Measurements from ENCODE around the gene TAF3. TPM values are rescaled to one million over a fixed set of nuclear protein-coding genes. Genes with fewer than 3 reads are reported as not detected.

TAF3 gene
- polyA plus RNA-seq, 1 donor (not counting 4 experiments of a cell fraction or from before 2014, with no cell fraction given) = 2.0 TPM

GRCh38 chr10:7906128-7906527 is 87.8 kb downstream of the TAF3 start:
- Histone ChIP-seq H3K79me2 (ENCODE audit: control insufficient read depth, insufficient read depth, low read length) (peaks cover 2% of the 10 kb centered on the region), H4K20me1 (ENCODE audit: control insufficient read depth, extremely low read depth, insufficient read depth, low read length) (no peaks in the 10 kb centered on the region), H3K36me3 (ENCODE audit: control insufficient read depth in 2 of 2, extremely low read depth in 1 of 2, insufficient read depth in 2 of 2, low read length in 2 of 2) (no peaks in the 10 kb centered on the region), H3K9ac (ENCODE audit: control insufficient read depth, extremely low read depth, insufficient read depth, low read length) (no peak overlapping the region), H2AFZ (ENCODE audit: control insufficient read depth, low read length) (no peak overlapping the region), H3K4me3 (ENCODE audit: control insufficient read depth in 2 of 3, extremely low read depth in 1 of 3, insufficient read depth in 2 of 3, low read depth in 1 of 3, low read length in 3 of 3) (no peak overlapping the region), H3K27me3 (ENCODE audit: control insufficient read depth, extremely low read depth, insufficient read depth, low read length) (no peaks in the 10 kb centered on the region), H3K27ac (ENCODE audit: control insufficient read depth, insufficient read depth, low read length) (no peak overlapping the region), H3K4me2 (ENCODE audit: control insufficient read depth, extremely low read depth, insufficient read depth, low read depth, low read length) (no peak overlapping the region), H3K9me1 (ENCODE audit: control insufficient read depth, extremely low read depth, insufficient read depth, low read length) (no peaks in the 10 kb centered on the region), H3K4me1 (ENCODE audit: control insufficient read depth, extremely low read depth, insufficient read depth, low read length) (peaks cover 3% of the 10 kb centered on the region), H3K9me3 (ENCODE audit: control insufficient read depth, low read depth, low read length) (no peaks in the 10 kb centered on the region)
- no peak for DNase-seq (ENCODE audit: low read depth, low spot score)
- dilution Hi-C loops (cut with MboI; ENCODE audit: extremely low pct_ligation_motif_present, low sequenced_read_pairs) = no loop called here
- no peak for FAIRE-seq
- TF ChIP-seq EZH2 (IDR thresholded peaks at IDR 0.05; ENCODE audit: low read length) = no peak
- TF ChIP-seq CTCF (optimal IDR thresholded peaks at IDR 0.05 in 1 of 3, IDR thresholded peaks at IDR 0.05 in 1 of 3, conservative IDR thresholded peaks at IDR 0.05 in 1 of 3; ENCODE audit: extremely low read depth in 1 of 3, insufficient read depth in 2 of 3, low read length in 3 of 3) = no peak

GRCh38 chr10:7908541-7909210 is 90.4 kb downstream of the TAF3 start:
- dilution Hi-C loops (cut with MboI; ENCODE audit: extremely low pct_ligation_motif_present, low sequenced_read_pairs) = no loop called here
- no peaks in the 10 kb centered on the region for H3K79me2 ChIP-seq (ENCODE audit: control insufficient read depth, insufficient read depth, low read length)
- DNase-seq (ENCODE audit: low read depth, low spot score) = no peak
- H3K36me3 ChIP-seq (ENCODE audit: control insufficient read depth in 2 of 2, extremely low read depth in 1 of 2, insufficient read depth in 2 of 2, low read length in 2 of 2) = no peaks in the 10 kb centered on the region
- H3K9me1 ChIP-seq (ENCODE audit: control insufficient read depth, extremely low read depth, insufficient read depth, low read length) = no peaks in the 10 kb centered on the region
- no peak for TF ChIP-seq EZH2 (IDR thresholded peaks at IDR 0.05; ENCODE audit: low read length)
- TF ChIP-seq CTCF (optimal IDR thresholded peaks at IDR 0.05 in 1 of 3, IDR thresholded peaks at IDR 0.05 in 1 of 3, conservative IDR thresholded peaks at IDR 0.05 in 1 of 3; ENCODE audit: extremely low read depth in 1 of 3, insufficient read depth in 2 of 3, low read length in 3 of 3) = no peak
- no peaks in the 10 kb centered on the region for H3K9me3 ChIP-seq (ENCODE audit: control insufficient read depth, low read depth, low read length)
- H3K9ac ChIP-seq (ENCODE audit: control insufficient read depth, extremely low read depth, insufficient read depth, low read length) = no peak overlapping the region
- no peak overlapping the region for H3K4me2 ChIP-seq (ENCODE audit: control insufficient read depth, extremely low read depth, insufficient read depth, low read depth, low read length)
- no peak for FAIRE-seq
- no peaks in the 10 kb centered on the region for H3K27me3 ChIP-seq (ENCODE audit: control insufficient read depth, extremely low read depth, insufficient read depth, low read length)
- H3K27ac ChIP-seq (ENCODE audit: control insufficient read depth, insufficient read depth, low read length) = no peak overlapping the region
- no peak overlapping the region for H3K4me3 ChIP-seq (ENCODE audit: control insufficient read depth in 2 of 3, extremely low read depth in 1 of 3, insufficient read depth in 2 of 3, low read depth in 1 of 3, low read length in 3 of 3)
- peaks cover 2% of the 10 kb centered on the region for H3K4me1 ChIP-seq (ENCODE audit: control insufficient read depth, extremely low read depth, insufficient read depth, low read length)
- no peak overlapping the region for H2AFZ ChIP-seq (ENCODE audit: control insufficient read depth, low read length)
- no peaks in the 10 kb centered on the region for H4K20me1 ChIP-seq (ENCODE audit: control insufficient read depth, extremely low read depth, insufficient read depth, low read length)

Measured in keratinocyte (primary cell).